Activated CD8-positive, alpha-beta memory T cell treated with anti-CD3 and anti-CD28 coated beads, Interleukin-2, amount 10 ng/mL, durations not matched to agents 7 days and 5 days (primary cell): Measurements from ENCODE around the gene IQCM. TPM values are rescaled to one million over a fixed set of nuclear protein-coding genes. Genes with fewer than 3 reads are reported as not detected.

Experiments used
- ATAC-seq: fragments of 150-1000 bp; cut with Tn5 transposase; one replicate; pipeline ENCODE4 v1.10.0; 2021; ENCODE audit warnings: moderate library complexity
- CTCF ChIA-PET: fragments of 350-600 bp; sonication (Branson Sonifier 250); formaldehyde crosslinking; loops from one replicate; lab custom pipeline; 2021; ENCODE audit warnings: antibody characterized with exemption; lab: Charles Lee
- DNase-seq: peaks from one replicate; pipeline ENCODE4 v3.0.0-alpha.2; 2020
- H3K27ac Mint-ChIP-seq: one replicate; pipeline ENCODE4 v1.8.0; 2021; ENCODE audit warnings: mild to moderate bottlenecking, mixed read lengths
- H3K27me3 Mint-ChIP-seq: one replicate; pipeline ENCODE4 v1.8.0; 2021; ENCODE audit warnings: mixed read lengths
- H3K36me3 Mint-ChIP-seq: one replicate; pipeline ENCODE4 v1.8.0; 2021; ENCODE audit warnings: mild to moderate bottlenecking, mixed read lengths
- H3K4me1 Mint-ChIP-seq: one replicate; pipeline ENCODE4 v1.8.0; 2021; ENCODE audit warnings: mixed read lengths
- H3K4me3 Mint-ChIP-seq: one replicate; pipeline ENCODE4 v1.8.0; 2021; ENCODE audit warnings: mild to moderate bottlenecking, moderate library complexity, mixed read lengths
- H3K9me3 Mint-ChIP-seq: one replicate; pipeline ENCODE4 v1.8.0; 2022; ENCODE audit warnings: low read depth, mixed read lengths
- total RNA-seq, 2 experiments: library from RNA; stranded (reverse); gene quantifications; one replicate each; pipeline ENCODE4 v1.2.3, GENCODE V29; 2021

Gene IQCM
- total RNA-seq, 2 experiments from 2014 or later = not detected

DNA sequence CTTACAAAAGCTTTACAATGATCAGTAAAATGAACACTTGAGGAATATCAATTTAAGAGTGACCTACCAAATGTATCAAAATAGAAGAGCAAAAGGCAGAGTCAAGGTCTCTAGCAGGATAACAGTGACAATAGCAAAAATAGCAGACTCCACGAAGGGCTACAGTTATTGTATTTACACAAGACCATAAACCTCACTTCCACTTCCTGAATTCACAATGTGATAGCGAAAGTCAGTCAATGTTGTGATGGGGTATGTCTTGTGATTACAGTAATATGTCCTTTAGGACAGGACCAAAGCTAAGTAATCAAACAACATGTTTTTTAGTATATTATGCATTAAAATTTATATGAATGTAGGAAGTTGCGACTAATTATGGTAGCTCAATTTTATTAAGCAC is 139.6 kb downstream of the IQCM start:
- Mint-ChIP-seq H3K4me1 (no peaks in the 10 kb centered on the region), H3K9me3 (peaks cover 5% of the 10 kb centered on the region), H3K4me3 (no peak overlapping the region), H3K27me3 (no peaks in the 10 kb centered on the region), H3K27ac (no peak overlapping the region), H3K36me3 (no peaks in the 10 kb centered on the region)
- no peak for DNase-seq
- ATAC-seq = no peak
- CTCF ChIA-PET = no interaction called here

DNA sequence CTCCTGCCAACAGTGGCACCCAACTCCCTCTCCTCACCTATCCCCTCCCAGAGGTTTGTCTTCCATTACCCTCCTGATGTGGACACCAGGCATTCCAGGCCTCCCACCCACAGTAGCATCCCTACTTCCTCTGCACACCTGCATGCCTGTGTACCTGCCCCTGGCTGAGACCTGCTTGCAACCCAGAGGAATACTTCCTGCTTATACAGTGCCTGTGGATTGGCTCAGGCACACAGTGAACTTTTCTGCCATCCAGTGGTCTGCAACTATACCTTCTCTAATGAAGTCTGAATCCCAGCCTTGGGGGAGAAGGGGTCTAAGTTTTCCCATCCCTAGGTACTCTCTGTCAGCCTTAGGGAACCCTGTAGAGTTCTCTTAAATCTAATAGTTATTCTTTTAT is 169.9 kb downstream of the IQCM start:
- Mint-ChIP-seq H3K27ac (no peak overlapping the region), H3K27me3 (no peaks in the 10 kb centered on the region), H3K36me3 (no peaks in the 10 kb centered on the region), H3K4me3 (no peak overlapping the region), H3K4me1 (no peaks in the 10 kb centered on the region), H3K9me3 (peaks cover 9% of the 10 kb centered on the region)
- ATAC-seq (no peak), DNase-seq (no peak)
- CTCF ChIA-PET = no interaction called here

DNA sequence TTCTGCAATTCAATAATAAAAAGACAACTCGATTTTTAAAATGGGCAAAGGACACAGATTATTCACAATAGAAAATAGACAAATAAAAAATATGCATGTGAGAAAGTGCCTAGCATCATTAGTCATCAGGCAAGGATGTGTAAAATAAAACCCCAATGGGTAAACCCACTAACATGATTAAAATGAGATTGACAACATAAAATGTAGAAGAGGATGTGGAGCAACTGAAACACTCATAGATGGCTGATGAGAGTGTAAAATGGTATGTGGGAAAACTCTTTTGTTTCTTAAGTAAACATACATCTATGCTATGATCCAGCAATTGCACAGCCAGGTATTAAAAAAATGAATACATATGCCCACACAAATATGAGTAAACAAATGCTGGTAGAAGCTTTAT is 177.6 kb downstream of the IQCM start:
- no peak overlapping the region for H3K27ac Mint-ChIP-seq
- H3K27me3 Mint-ChIP-seq = no peaks in the 10 kb centered on the region
- no peaks in the 10 kb centered on the region for H3K36me3 Mint-ChIP-seq
- peaks cover 9% of the 10 kb centered on the region for H3K9me3 Mint-ChIP-seq
- ATAC-seq = no peak
- no peak for DNase-seq
- CTCF ChIA-PET = no interaction called here
- H3K4me3 Mint-ChIP-seq = no peak overlapping the region
- no peaks in the 10 kb centered on the region for H3K4me1 Mint-ChIP-seq

DNA sequence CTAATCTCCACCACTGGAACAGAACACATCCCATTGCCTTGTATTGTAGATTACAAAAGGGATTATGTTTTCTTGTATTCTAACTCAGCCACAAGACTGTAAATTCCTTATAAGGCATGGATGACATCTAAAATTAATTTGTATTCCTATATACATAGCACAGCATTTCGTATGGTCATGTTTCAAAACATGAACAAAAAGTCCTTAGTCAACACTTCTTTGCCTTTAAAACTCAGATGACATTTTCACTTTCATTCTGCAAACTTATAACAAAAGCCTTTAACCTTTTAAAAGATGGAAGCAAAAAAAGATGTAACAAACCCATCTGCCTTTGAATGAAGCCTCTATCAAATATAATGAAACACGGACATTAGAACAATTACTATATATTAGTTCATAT is 181.3 kb downstream of the IQCM start:
- no peaks in the 10 kb centered on the region for H3K36me3 Mint-ChIP-seq
- ATAC-seq (no peak), DNase-seq (no peak)

DNA sequence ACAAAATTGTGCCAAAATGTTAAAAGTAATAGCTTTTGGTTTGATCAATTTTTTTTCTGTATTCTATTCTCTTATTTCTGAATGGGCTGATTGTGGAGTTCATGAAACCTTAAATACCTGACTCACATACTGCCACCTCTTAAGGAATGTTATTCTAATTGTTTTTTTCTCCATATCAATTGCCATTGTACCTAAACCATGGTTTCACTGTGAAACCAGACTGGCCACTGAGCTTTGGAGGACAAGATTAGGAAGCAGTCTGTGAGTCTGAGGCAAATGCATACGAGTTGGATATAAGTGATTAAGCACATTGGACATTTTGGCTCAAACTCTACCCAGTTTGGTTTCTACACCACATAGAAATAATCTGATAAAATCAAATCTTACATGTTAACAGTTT is 184.0 kb downstream of the IQCM start:
- Mint-ChIP-seq H3K4me1 (no peaks in the 10 kb centered on the region), H3K4me3 (no peak overlapping the region), H3K27me3 (no peaks in the 10 kb centered on the region), H3K9me3 (peaks cover 5% of the 10 kb centered on the region), H3K27ac (no peak overlapping the region), H3K36me3 (no peaks in the 10 kb centered on the region)
- CTCF ChIA-PET = no interaction called here
- ATAC-seq = no peak
- no peak for DNase-seq

More for the DNA sequence above, 181.3 kb downstream of the IQCM start:
- no peak overlapping the region for H3K27ac Mint-ChIP-seq
- CTCF ChIA-PET = no interaction called here
- no peaks in the 10 kb centered on the region for H3K27me3 Mint-ChIP-seq
- H3K9me3 Mint-ChIP-seq = peaks cover 2% of the 10 kb centered on the region
- H3K4me1 Mint-ChIP-seq = no peaks in the 10 kb centered on the region
- no peak overlapping the region for H3K4me3 Mint-ChIP-seq

DNA sequence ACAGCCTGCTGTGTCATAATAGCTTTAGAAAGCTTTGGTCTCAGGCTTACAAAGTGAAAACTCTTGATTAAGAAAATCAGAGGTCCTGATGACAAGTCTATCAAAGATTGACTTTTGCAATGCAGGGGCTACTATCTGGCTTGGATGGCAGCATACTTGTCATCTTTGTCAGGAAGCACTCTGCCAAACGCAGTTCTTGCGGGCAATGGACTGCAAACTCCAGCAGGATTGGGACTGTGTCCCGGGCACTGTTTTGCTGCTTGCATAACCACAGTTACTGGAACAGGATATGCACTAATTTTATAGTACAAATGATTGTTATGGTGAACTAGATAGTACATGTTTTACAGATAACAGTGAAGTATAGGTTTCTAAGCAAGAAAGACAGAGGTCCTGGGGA is 185.6 kb downstream of the IQCM start:
- ATAC-seq (no peak), DNase-seq (no peak)
- Mint-ChIP-seq H3K4me3 (no peak overlapping the region), H3K4me1 (no peaks in the 10 kb centered on the region), H3K9me3 (peaks cover 2% of the 10 kb centered on the region), H3K36me3 (no peaks in the 10 kb centered on the region), H3K27ac (no peak overlapping the region), H3K27me3 (no peaks in the 10 kb centered on the region)
- CTCF ChIA-PET = no interaction called here

DNA sequence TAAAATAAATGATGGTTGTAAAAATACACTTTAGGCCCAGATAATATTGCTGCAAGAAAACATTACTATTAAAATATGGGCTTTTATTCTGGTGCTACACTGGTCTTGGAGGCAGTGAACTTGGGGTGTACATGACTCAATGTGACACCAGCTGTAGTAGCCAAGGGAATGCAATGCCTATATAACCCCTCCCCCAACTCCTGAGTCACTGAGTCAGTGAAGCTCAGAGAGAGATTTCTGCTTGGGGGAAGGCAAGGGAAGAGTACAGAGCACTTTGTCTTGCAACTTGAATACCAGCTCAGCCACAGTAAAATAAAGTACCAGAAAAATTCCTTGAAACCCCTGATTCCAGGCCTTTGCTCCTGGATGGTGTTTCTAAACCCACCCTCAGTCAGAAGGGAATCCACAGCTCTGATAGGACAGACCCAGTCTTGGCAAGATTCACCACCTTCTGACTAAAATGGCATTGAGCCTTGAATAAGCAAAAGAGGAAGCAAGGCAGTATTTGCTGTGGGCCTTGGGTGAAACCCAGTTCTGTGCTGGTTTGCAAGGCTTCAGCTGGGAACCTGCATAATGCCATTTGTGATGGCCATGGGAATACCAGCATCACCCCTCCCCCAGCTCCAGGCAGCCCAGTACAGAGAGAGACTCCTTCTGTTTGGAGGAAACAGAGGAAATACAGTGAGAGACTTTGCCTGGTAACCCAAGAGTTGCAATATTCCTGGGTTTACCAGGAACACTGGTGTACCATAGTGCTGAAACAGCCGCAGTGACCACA is 209.9 kb downstream of the IQCM start:
- CTCF ChIA-PET = no interaction called here
- DNase-seq (no peak), ATAC-seq (no peak)
- H3K36me3 Mint-ChIP-seq = no peaks in the 10 kb centered on the region
- peaks cover 4% of the 10 kb centered on the region for H3K9me3 Mint-ChIP-seq
- H3K27me3 Mint-ChIP-seq = no peaks in the 10 kb centered on the region
- H3K27ac Mint-ChIP-seq = no peak overlapping the region
- H3K4me3 Mint-ChIP-seq = no peak overlapping the region
- no peaks in the 10 kb centered on the region for H3K4me1 Mint-ChIP-seq

DNA sequence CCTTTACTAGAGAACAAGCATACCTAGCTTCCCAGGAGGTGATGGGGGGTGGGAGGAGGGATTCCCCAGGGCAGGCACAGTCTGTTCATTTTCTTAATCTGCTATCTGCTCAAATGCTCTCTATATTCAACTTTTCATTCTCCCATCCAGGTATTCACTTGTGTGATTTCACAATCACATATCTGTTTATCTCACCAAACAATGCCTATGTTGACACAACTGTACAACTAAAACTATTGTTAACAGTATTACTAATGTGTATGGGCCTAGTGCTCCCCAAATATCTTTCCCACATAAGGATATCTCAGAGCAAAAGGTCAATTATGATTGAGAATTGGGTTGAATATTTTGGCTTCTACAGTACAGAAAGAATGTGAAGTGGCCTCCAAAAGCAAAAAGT is 210.8 kb downstream of the IQCM start:
- no peaks in the 10 kb centered on the region for H3K27me3 Mint-ChIP-seq
- CTCF ChIA-PET = no interaction called here
- H3K36me3 Mint-ChIP-seq = no peaks in the 10 kb centered on the region
- H3K4me1 Mint-ChIP-seq = no peaks in the 10 kb centered on the region
- DNase-seq = no peak
- H3K4me3 Mint-ChIP-seq = no peak overlapping the region
- ATAC-seq = no peak
- H3K27ac Mint-ChIP-seq = no peak overlapping the region
- H3K9me3 Mint-ChIP-seq = peaks cover 4% of the 10 kb centered on the region

DNA sequence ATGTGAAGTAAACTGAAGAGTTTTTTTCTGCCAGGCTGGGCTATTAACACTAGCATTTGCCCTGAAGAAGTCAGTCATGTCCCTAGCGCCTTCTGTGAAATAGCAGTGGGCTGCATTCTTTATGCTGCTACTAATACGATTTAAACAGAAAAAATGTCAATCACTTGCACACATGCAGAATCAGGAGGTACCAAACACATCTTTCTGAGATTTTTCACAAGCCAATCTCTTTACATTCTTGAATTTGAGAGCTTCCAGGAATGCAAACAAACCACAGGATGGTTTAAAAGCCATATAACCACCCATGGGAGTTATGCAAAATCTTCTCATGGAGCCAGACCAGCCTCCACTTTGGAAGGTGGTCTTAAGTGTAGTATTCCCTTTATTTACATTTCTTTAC is 220.1 kb downstream of the IQCM start:
- DNase-seq (no peak), ATAC-seq (no peak)
- CTCF ChIA-PET = no interaction called here
- Mint-ChIP-seq H3K27me3 (no peaks in the 10 kb centered on the region), H3K9me3 (peaks cover 4% of the 10 kb centered on the region), H3K27ac (no peak overlapping the region), H3K4me1 (no peaks in the 10 kb centered on the region), H3K36me3 (no peaks in the 10 kb centered on the region), H3K4me3 (no peak overlapping the region)

DNA sequence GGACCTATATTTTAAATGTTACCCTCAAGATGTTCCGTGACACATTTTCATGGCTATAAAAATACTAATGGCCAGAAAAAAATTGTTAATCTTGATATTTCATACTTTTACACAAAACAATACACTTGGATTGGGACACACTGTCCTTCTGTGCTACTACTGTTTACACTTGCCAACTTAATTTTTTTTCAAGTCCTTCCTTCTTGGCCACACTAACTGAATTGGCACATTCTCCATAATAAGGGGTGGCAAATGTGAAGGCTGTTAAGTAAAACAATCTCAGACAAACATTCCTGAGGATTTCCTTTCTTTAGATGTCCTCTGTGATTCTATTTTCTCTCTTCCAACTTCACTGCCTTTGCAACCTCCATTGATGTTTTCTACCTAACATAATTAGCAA is 225.8 kb downstream of the IQCM start:
- H3K27ac Mint-ChIP-seq = no peak overlapping the region
- ATAC-seq = no peak
- H3K9me3 Mint-ChIP-seq = peaks cover 2% of the 10 kb centered on the region
- no peak for DNase-seq
- no peaks in the 10 kb centered on the region for H3K4me1 Mint-ChIP-seq
- no peak overlapping the region for H3K4me3 Mint-ChIP-seq
- CTCF ChIA-PET = no interaction called here
- no peaks in the 10 kb centered on the region for H3K36me3 Mint-ChIP-seq
- H3K27me3 Mint-ChIP-seq = no peaks in the 10 kb centered on the region

DNA sequence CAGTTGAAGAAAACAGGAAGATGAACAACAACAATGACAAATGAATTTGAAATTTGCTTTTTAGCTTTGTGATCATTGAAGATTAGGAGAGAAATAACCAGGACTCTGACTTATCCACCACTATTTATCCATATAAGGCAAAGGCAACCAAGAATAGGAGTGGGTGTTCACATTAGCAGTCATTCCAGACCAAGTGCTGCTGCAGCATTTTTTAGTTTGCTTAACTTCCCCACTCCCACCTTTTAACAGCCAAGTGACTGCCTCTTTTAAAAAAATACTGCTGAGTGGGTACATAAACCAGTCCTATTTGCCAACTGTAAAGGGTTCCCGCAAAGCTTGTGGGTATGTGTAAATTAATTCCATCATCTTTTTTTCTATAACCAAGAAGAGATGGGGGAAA is 230.9 kb downstream of the IQCM start:
- CTCF ChIA-PET = no interaction called here
- Mint-ChIP-seq H3K27me3 (no peaks in the 10 kb centered on the region), H3K4me1 (no peaks in the 10 kb centered on the region), H3K4me3 (no peak overlapping the region), H3K36me3 (no peaks in the 10 kb centered on the region), H3K9me3 (peaks cover 2% of the 10 kb centered on the region), H3K27ac (no peak overlapping the region)
- ATAC-seq (no peak), DNase-seq (no peak)

DNA sequence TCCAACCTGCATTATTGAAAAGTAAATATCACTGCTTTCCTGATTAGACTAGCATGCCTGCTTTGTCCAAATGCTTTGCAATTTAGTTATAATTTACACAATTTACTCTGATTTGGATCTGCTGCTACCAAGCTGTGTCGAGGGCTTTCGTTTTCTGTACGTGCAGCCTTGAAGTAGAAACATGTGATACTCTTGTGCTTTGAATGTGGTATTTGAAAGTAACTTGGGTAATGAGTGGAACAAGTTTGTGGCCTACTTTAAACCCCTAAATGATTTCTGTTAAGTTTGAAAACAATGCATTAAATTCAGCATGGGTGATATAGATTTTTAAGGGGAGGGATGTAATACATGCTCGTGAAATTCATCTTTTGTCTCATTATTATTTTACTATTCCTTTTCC is 240.7 kb downstream of the IQCM start:
- no peak for ATAC-seq
- CTCF ChIA-PET = no interaction called here
- no peaks in the 10 kb centered on the region for H3K9me3 Mint-ChIP-seq
- H3K27me3 Mint-ChIP-seq = no peaks in the 10 kb centered on the region
- H3K4me3 Mint-ChIP-seq = no peak overlapping the region
- H3K27ac Mint-ChIP-seq = no peak overlapping the region
- no peaks in the 10 kb centered on the region for H3K36me3 Mint-ChIP-seq
- no peaks in the 10 kb centered on the region for H3K4me1 Mint-ChIP-seq
- no peak for DNase-seq

DNA sequence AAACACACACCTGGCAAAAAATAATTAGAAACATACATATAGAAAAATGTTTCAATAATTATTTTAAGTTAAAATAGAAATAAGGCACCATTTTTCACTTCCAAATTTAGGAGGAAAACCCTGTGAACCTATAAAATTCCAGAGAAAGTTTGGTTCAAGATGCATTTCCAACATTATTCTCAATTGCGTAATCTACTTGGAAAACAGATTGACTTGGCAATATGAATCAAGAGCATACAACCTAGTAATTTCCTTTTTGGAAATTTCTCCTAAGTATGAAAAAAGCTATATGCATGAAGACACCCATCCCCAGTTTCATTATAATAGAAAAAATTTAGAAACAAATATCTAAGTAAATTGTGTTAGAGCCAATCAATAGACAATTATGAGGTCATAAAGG is 242.9 kb downstream of the IQCM start:
- Mint-ChIP-seq H3K4me3 (no peak overlapping the region), H3K36me3 (no peaks in the 10 kb centered on the region), H3K27me3 (no peaks in the 10 kb centered on the region), H3K9me3 (no peaks in the 10 kb centered on the region), H3K4me1 (no peaks in the 10 kb centered on the region), H3K27ac (no peak overlapping the region)
- ATAC-seq (no peak), DNase-seq (no peak)
- CTCF ChIA-PET = no interaction called here

DNA sequence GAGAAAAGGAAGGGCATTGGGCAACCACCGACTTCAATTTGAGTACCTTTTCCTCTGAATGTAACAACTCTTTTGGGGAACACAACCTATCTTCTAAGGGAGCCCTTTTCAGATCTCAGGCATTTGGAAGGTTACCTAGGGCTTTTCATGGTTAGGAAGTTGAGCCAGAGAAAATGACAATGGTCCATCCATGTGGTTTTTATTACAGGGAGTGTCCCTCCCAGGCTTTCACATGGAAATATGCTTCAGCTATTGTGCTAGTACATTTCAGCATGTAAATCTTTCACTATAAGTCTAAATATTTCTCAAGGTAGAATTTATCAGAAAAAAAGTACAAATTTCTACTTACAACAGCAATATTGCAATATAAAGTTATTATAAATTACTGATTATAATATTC is 259.8 kb downstream of the IQCM start:
- Mint-ChIP-seq H3K4me1 (no peaks in the 10 kb centered on the region), H3K4me3 (no peak overlapping the region), H3K27me3 (no peaks in the 10 kb centered on the region), H3K27ac (no peak overlapping the region), H3K36me3 (no peaks in the 10 kb centered on the region), H3K9me3 (no peaks in the 10 kb centered on the region)
- CTCF ChIA-PET = no interaction called here
- DNase-seq (no peak), ATAC-seq (no peak)

DNA sequence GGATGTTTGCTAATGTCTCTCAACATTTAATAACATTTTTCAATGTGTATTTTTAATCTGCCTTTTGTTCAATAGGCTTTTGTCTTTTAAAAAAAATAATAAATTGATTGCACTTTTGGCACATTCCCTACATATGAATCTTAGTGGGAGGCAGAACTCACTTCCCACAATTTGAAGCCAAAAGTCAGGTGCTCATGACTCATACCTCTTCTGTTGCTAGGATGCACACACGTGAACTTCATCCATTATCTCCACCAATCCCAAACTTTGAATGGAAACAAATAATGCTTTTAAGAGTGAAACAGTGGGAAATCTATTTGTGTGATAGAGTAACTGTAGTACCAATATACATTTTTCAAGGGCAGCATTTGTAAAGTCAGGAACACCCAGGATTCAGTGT is 260.5 kb downstream of the IQCM start:
- CTCF ChIA-PET = no interaction called here
- H3K36me3 Mint-ChIP-seq = no peaks in the 10 kb centered on the region
- DNase-seq (no peak), ATAC-seq (no peak)
- H3K9me3 Mint-ChIP-seq = no peaks in the 10 kb centered on the region
- H3K27ac Mint-ChIP-seq = no peak overlapping the region
- no peaks in the 10 kb centered on the region for H3K4me1 Mint-ChIP-seq
- H3K27me3 Mint-ChIP-seq = no peaks in the 10 kb centered on the region
- no peak overlapping the region for H3K4me3 Mint-ChIP-seq
